Esophagus squamous epithelium (tissue), 5 donors: Measurements from ENCODE around the gene SYT1. TPM values are rescaled to one million over a fixed set of nuclear protein-coding genes. Genes with fewer than 3 reads are reported as not detected.

Experiments
- DNase-seq: peaks from one replicate; lab custom pipeline; 2025; lab: John Stamatoyannopoulos, UW
- H3K27ac ChIP-seq, 4 donors: fragments of 200-600 bp; sonication (generic); one replicate each; pipeline ENCODE4 v1.5.1; 2016 to 2019; ENCODE audit warnings: mild to moderate bottlenecking in 1 of 4
- H3K27me3 ChIP-seq, 4 donors: fragments of 200-600 bp; sonication (generic); 1 replicate in 3 of 4; 2 replicates in 1 of 4; pipeline versions ENCODE4 v1.5.1 to v1.6.0; 2017 to 2021; ENCODE audit warnings: antibody characterized with exemption in 1 of 4
- H3K36me3 ChIP-seq, 3 donors: fragments of 200-600 bp; sonication (generic); one replicate each; pipeline ENCODE4 v1.5.1; 2016 to 2019
- H3K4me1 ChIP-seq, 3 donors: fragments of 200-600 bp; sonication (generic); one replicate each; pipeline ENCODE4 v1.5.1; 2017 to 2019
- H3K4me3 ChIP-seq, 4 donors: fragments of 200-600 bp; sonication (generic); 1 replicate in 3 of 4; 2 replicates in 1 of 4; pipeline ENCODE4 v1.5.1; 2016 to 2019; ENCODE audit warnings: mild to moderate bottlenecking in 2 of 4, moderate library complexity in 1 of 4
- H3K9me3 ChIP-seq, 3 donors: fragments of 200-600 bp; sonication (generic); one replicate each; pipeline ENCODE4 v1.5.1; 2016 to 2019
- CTCF ChIP-seq, 6 experiments: fragments of 450-650 bp in 4 of 6; fragments of 200-600 bp in 2 of 6; sonication (generic) in 2 of 6; IDR thresholded peaks; one replicate each; pipeline ENCODE4 v1.5.1; 2016 to 2019; ENCODE audit warnings: antibody characterized with exemption in 6 of 6, mild to moderate bottlenecking in 4 of 6, moderate library complexity in 4 of 6
- POLR2A ChIP-seq, 4 donors: fragments of 450-650 bp; IDR thresholded peaks; one replicate each; pipeline ENCODE4 v1.6.1; 2017; ENCODE audit warnings: antibody characterized with exemption in 4 of 4, mild to moderate bottlenecking in 4 of 4, moderate library complexity in 3 of 4
- WGBS, 2 donors: methylation state at CpG; one replicate each; pipeline ENCODE4 v1.1.5; 2018; 5-methylcytosine and 5-hydroxymethylcytosine counted together
- intact Hi-C: fragments of 100-400 bp; cut with DNase I; formaldehyde crosslinking; loops from one replicate; pipeline ENCODE4 v1.15.0; 2022
- total RNA-seq, 4 donors: library from RNA; depleted of rRNA; stranded (reverse); fragments of >200 nt; gene quantifications; one replicate each; pipeline ENCODE4 v1.1.0, GENCODE V29; 2016
- donor health status: DM: yes; HTN: yes; CAD: no.

Gene SYT1
- total RNA-seq, 4 donors from 2014 or later, result 0.26 to 2.7 TPM; not detected in 2

DNA sequence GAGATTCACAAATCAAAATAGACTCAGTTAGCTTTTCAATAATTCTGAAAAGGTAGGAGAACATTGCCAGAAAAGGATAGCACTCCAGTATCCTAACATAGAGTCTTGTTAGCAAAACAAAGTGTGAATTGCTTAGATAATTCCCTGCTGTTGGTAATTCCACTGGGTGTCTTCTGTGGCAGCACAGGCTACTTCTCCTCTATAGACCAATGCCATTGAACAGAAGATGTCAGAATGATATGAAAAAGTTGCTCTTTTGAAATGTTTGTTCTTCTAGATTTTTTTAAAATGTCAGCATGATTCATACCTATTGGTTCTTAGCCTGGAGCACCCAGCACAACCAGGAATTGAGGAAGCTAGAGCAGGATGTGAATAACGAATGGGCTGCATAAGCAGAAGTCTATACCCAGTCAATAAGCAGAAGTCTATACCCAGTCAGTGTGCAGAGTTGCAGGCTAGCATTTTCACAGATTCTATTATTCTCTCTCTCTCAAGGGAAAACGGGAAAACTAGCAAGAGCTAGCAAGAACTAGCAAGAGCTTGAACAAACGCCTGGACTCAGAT is 112.8 kb downstream of the SYT1 start:
- H3K4me1 ChIP-seq, result no peaks in the 10 kb centered on the region
- H3K9me3 ChIP-seq, result no peaks in the 10 kb centered on the region
- H3K4me3 ChIP-seq, result no peak overlapping the region
- no peaks in the 10 kb centered on the region for H3K36me3 ChIP-seq
- H3K27ac ChIP-seq, result no peak overlapping the region
- TF ChIP-seq POLR2A (IDR thresholded peaks at IDR 0.05) (no peak), CTCF (IDR thresholded peaks at IDR 0.05) (no peak)
- H3K27me3 ChIP-seq, result no peaks in the 10 kb centered on the region
- no peak for DNase-seq
- WGBS, 2 donors, result 44 to 45% methylated on average over 3 of the region's 3 CpGs
- intact Hi-C loops, result no loop called here

DNA sequence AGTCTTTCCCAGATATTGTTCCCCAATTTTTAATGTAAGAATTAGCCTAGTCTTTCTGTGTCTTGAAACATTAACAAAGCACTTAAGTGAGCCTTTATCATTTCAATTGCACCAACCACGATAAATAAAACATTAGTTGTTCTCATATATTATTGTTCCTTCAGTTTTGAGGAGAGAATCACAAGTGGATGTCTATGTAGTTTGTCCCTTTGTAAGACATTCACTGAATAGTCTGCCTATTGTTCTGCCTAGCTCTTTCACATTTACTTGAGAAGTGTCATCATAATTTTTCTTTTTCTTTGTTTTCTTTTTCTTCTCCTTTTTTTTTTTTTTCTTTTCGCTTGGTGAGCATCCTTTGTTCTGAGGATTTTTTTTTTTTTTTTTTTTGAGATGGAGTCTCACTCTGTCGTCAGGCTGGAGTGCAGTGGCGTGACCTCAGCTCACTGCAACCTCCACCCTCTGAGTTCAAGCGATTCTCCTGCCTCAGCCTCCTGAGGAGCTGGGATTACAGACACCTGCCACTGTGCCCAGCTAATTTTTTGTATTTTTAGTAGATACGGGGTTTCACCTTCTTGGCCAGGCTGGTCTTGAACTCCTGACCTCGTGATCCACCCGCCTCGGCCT is 129.7 kb downstream of the SYT1 start:
- H3K27ac ChIP-seq, result no peak overlapping the region
- no peak overlapping the region for H3K4me3 ChIP-seq
- TF ChIP-seq POLR2A (IDR thresholded peaks at IDR 0.05) (no peak), CTCF (IDR thresholded peaks at IDR 0.05) (no peak)
- no peaks in the 10 kb centered on the region for H3K4me1 ChIP-seq
- H3K36me3 ChIP-seq, result no peaks in the 10 kb centered on the region
- no peaks in the 10 kb centered on the region for H3K9me3 ChIP-seq
- no peak for DNase-seq
- H3K27me3 ChIP-seq, result no peaks in the 10 kb centered on the region
- intact Hi-C loops, result no loop called here
- WGBS, 2 donors, result 70 to 84% methylated on average over 8 to 9 of the region's 9 CpGs

GRCh38 chr12:79000501-79000900 is 135.9 kb downstream of the SYT1 start:
- intact Hi-C loops, result no loop called here
- Histone ChIP-seq H3K27ac (no peak overlapping the region), H3K27me3 (no peaks in the 10 kb centered on the region), H3K36me3 (no peaks in the 10 kb centered on the region), H3K4me1 (no peaks in the 10 kb centered on the region), H3K9me3 (no peaks in the 10 kb centered on the region), H3K4me3 (no peak overlapping the region)
- 63% methylated on average over 1 of the region's 1 CpG for WGBS, 2 donors
- no peak for DNase-seq
- no peak for TF ChIP-seq CTCF (IDR thresholded peaks at IDR 0.05)
- no peak for TF ChIP-seq POLR2A (IDR thresholded peaks at IDR 0.05)

- intact Hi-C loops, result no loop called here
- H3K27me3 ChIP-seq, result no peaks in the 10 kb centered on the region
- H3K4me3 ChIP-seq, result no peak overlapping the region
- no peaks in the 10 kb centered on the region for H3K9me3 ChIP-seq
- TF ChIP-seq CTCF (IDR thresholded peaks at IDR 0.05) (no peak), POLR2A (IDR thresholded peaks at IDR 0.05) (no peak)
- no peak overlapping the region for H3K27ac ChIP-seq
- H3K4me1 ChIP-seq, result no peaks in the 10 kb centered on the region
- no peaks in the 10 kb centered on the region for H3K36me3 ChIP-seq
- WGBS, 2 donors, result 63 to 71% methylated on average over 2 of the region's 2 CpGs
- no peak for DNase-seq
Observed at GRCh38 chr12:79001404-79001803, 136.8 kb downstream of the SYT1 start.

GRCh38 chr12:79006306-79006705 is 141.7 kb downstream of the SYT1 start:
- TF ChIP-seq CTCF (IDR thresholded peaks at IDR 0.05) (no peak), POLR2A (IDR thresholded peaks at IDR 0.05) (no peak)
- intact Hi-C loops, result no loop called here
- Histone ChIP-seq H3K4me3 (no peak overlapping the region), H3K27me3 (no peaks in the 10 kb centered on the region), H3K27ac (no peak overlapping the region), H3K36me3 (no peaks in the 10 kb centered on the region), H3K9me3 (no peaks in the 10 kb centered on the region), H3K4me1 (no peaks in the 10 kb centered on the region)
- DNase-seq, result no peak
- 56 to 65% methylated on average over 1 of the region's 1 CpG for WGBS, 2 donors
